ENCODE data around the gene SDC3. TPM values are rescaled to one million over a fixed set of nuclear protein-coding genes. Genes with fewer than 3 reads are reported as not detected.

The SDC3 gene
- total and polyA plus RNA-seq, 10 of the 15 experiments (the other 5 are each of a cell fraction or from before 2014, with no cell fraction given): under 0.01 to 0.46 (median 0.07) TPM; not detected in 2

- Histone ChIP-seq H3K4me1 (ENCODE audit: control insufficient read depth, insufficient read depth, low read length) (peaks cover 6% of the 10 kb centered on the region), H3K9ac (ENCODE audit: control insufficient read depth, insufficient read depth, low read length) (no peak overlapping the region), H3K79me2 (ENCODE audit: control insufficient read depth, insufficient read depth, low read length) (no peaks in the 10 kb centered on the region), H3K36me3 (ENCODE audit: control insufficient read depth in 2 of 2, insufficient read depth in 2 of 2, low read length in 1 of 2) (no peaks in the 10 kb centered on the region), H3K27me3 (replicated peaks in 1 of 2; ENCODE audit: control insufficient read depth in 2 of 2, insufficient read depth in 2 of 2, low read length in 1 of 2) (peaks cover 13 to 15% of the 10 kb centered on the region in 2 experiments; a peak in 3 of 4 replicates), H2AFZ (ENCODE audit: control insufficient read depth, low read depth, low read length) (no peak overlapping the region), H3K4me3 (no peak overlapping the region; the same call in 1 of the 2 replicates), H3K4me2 (ENCODE audit: control insufficient read depth, insufficient read depth) (no peak overlapping the region), H3K9me3 (replicated peaks; ENCODE audit: control insufficient read depth, insufficient read depth, low read length) (no peaks in the 10 kb centered on the region), H3K27ac (ENCODE audit: control insufficient read depth, insufficient read depth) (no peak overlapping the region), H4K20me1 (ENCODE audit: control insufficient read depth, insufficient read depth) (no peaks in the 10 kb centered on the region)
- TF ChIP-seq SREBF2 (IDR thresholded peaks at IDR 0.05; ENCODE audit: low read length) (no peak), BMI1 (IDR thresholded peaks at IDR 0.05; ENCODE audit: borderline replicate concordance) (no peak), IKZF1 (conservative IDR thresholded peaks at IDR 0.05) (no peak)
- 74% methylated on average over 3 of the region's 3 CpGs for whole genome bisulfite sequencing (ENCODE audit: insufficient coverage, insufficient replicate concordance, low lambda C conversion rate, missing lambda C conversion rate)
- CTCF ChIA-PET: interaction anchor here (1.5 to 3.1 kb wide), 2 partner anchors 21 to 87 kb away, joined by 3 to 8 read pairs; no protein-coding TSS in a partner anchor
- POLR2A ChIA-PET: no interaction called here
- FAIRE-seq (no peak), ATAC-seq (no peak), DNase-seq (ENCODE audit: low read depth, low spot score) (no peak)
- no TSS peak for BruUV-seq (replicated peaks)
- in situ Hi-C loops (cut with MboI) (no loop called here), intact Hi-C loops (cut with micrococcal nuclease; ENCODE audit: unreplicated experiment) (no loop called here)
- SMC1A ChIA-PET (ENCODE audit: uncharacterized antibody, unreplicated experiment): no interaction called here
- RAD21 ChIA-PET (ENCODE audit: unreplicated experiment): no interaction called here
Observed at GRCh38 chr1:30823627-30823968, 85.0 kb downstream of the SDC3 start.

DNA sequence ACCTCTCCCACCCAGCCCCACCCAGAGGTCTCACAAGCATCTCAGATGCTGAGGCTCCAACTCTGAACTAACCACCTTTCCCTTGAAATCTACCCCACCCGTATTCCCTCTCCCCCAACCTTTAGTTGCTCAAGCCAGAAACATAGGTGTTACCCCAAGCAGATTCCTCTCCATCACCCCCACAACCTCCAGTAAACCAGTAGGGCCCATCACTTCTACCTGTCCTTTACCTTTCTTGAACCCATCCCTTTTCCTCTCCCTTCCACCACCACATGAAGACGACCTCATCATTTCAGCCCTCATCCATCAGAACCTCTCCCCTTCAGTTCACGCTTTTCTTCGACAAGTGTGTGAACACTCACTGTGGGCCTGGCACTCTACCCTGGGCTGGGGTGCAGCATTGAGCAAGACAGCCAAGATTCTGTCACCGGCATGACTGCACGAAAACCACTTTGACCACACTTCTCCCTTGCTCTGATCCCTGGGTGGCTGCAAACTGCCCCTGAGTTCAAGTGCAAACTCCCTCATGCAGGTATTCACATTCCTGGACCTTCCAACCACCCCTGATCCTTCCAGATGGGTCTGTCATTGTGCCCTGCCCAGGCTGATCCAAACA, 85.5 kb downstream of the SDC3 start:
- no peak for FAIRE-seq

More for the DNA sequence above, 85.5 kb downstream of the SDC3 start:
- intact Hi-C loops (cut with micrococcal nuclease; ENCODE audit: unreplicated experiment) (no loop called here), in situ Hi-C loops (cut with MboI) (no loop called here)
- Histone ChIP-seq H3K27ac (ENCODE audit: control insufficient read depth, insufficient read depth) (no peak overlapping the region), H3K79me2 (ENCODE audit: control insufficient read depth, insufficient read depth, low read length) (no peaks in the 10 kb centered on the region), H3K4me1 (ENCODE audit: control insufficient read depth, insufficient read depth, low read length) (peaks cover 6% of the 10 kb centered on the region), H3K4me3 (no peak overlapping the region), H3K36me3 (ENCODE audit: control insufficient read depth in 2 of 2, insufficient read depth in 2 of 2, low read length in 1 of 2) (no peaks in the 10 kb centered on the region), H2AFZ (ENCODE audit: control insufficient read depth, low read depth, low read length) (no peak overlapping the region), H3K9me3 (replicated peaks; ENCODE audit: control insufficient read depth, insufficient read depth, low read length) (no peaks in the 10 kb centered on the region), H3K27me3 (replicated peaks in 1 of 2; ENCODE audit: control insufficient read depth in 2 of 2, insufficient read depth in 2 of 2, low read length in 1 of 2) (peaks cover 13 to 15% of the 10 kb centered on the region in 2 experiments; a peak in 3 of 4 replicates), H4K20me1 (ENCODE audit: control insufficient read depth, insufficient read depth) (no peaks in the 10 kb centered on the region), H3K4me2 (ENCODE audit: control insufficient read depth, insufficient read depth) (no peak overlapping the region), H3K9ac (ENCODE audit: control insufficient read depth, insufficient read depth, low read length) (no peak overlapping the region)
- no peak for DNase-seq (ENCODE audit: low read depth, low spot score)
- CTCF ChIA-PET: interaction anchor here (1.5 to 3.1 kb wide), 2 partner anchors 21 to 88 kb away, joined by 3 to 8 read pairs; no protein-coding TSS in a partner anchor
- ATAC-seq: no peak
- SMC1A ChIA-PET (ENCODE audit: uncharacterized antibody, unreplicated experiment): no interaction called here
- BruUV-seq (replicated peaks): no TSS peak
- POLR2A ChIA-PET: no interaction called here
- RAD21 ChIA-PET (ENCODE audit: unreplicated experiment): no interaction called here
- TF ChIP-seq RFX5 (IDR thresholded peaks at IDR 0.05; ENCODE audit: low read depth, low read length): no peak
- no peak for TF ChIP-seq SMAD1 (IDR thresholded peaks at IDR 0.05; ENCODE audit: low read depth, partially characterized antibody)
- TF ChIP-seq ZNF217 (IDR thresholded peaks at IDR 0.05): no peak
- TF ChIP-seq RB1 (IDR thresholded peaks at IDR 0.05; ENCODE audit: borderline replicate concordance): no peak
- no peak for TF ChIP-seq WRNIP1 (IDR thresholded peaks at IDR 0.05; ENCODE audit: borderline replicate concordance, low read depth, low read length)
- TF ChIP-seq HCFC1 (IDR thresholded peaks at IDR 0.05; ENCODE audit: low read length): no peak
- TF ChIP-seq GABPA (IDR thresholded peaks at IDR 0.05; ENCODE audit: low read depth): no peak
- TF ChIP-seq, protein P1, sequence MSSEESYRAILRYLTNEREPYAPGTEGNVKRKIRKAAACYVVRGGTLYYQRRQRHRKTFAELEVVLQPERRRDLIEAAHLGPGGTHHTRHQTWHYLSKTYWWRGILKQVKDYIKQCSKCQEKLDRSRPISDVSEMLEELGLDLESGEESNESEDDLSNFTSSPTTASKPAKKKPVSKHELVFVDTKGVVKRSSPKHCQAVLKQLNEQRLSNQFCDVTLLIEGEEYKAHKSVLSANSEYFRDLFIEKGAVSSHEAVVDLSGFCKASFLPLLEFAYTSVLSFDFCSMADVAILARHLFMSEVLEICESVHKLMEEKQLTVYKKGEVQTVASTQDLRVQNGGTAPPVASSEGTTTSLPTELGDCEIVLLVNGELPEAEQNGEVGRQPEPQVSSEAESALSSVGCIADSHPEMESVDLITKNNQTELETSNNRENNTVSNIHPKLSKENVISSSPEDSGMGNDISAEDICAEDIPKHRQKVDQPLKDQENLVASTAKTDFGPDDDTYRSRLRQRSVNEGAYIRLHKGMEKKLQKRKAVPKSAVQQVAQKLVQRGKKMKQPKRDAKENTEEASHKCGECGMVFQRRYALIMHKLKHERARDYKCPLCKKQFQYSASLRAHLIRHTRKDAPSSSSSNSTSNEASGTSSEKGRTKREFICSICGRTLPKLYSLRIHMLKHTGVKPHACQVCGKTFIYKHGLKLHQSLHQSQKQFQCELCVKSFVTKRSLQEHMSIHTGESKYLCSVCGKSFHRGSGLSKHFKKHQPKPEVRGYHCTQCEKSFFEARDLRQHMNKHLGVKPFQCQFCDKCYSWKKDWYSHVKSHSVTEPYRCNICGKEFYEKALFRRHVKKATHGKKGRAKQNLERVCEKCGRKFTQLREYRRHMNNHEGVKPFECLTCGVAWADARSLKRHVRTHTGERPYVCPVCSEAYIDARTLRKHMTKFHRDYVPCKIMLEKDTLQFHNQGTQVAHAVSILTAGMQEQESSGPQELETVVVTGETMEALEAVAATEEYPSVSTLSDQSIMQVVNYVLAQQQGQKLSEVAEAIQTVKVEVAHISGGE (CRISPR knock-in tag; IDR thresholded peaks at IDR 0.05): no peak
- 31% methylated on average over 6 of the region's 6 CpGs for WGBS (ENCODE audit: insufficient coverage, insufficient replicate concordance, low lambda C conversion rate, missing lambda C conversion rate)
